Stimulated activated CD4-positive, alpha-beta T cell treated with anti-CD3 and anti-CD28 coated beads, Interleukin-1b, Interleukin-23, amount 100 ng/mL, for 4 hours (primary cell): ENCODE measurements around the gene GMEB2.
A peak's percentile ranks its signal among the peaks of the same experiment; 100 is the strongest.
"Not testable (repeated sequence)": the region's sequence is repeated elsewhere in the genome, so short reads cannot be mapped to it uniquely, and the experiment has no call there.

Source experiments
- DNase-seq, 2 donors: peaks; one replicate each; pipeline ENCODE4 v3.0.0-alpha.2; 2020; ENCODE audit warnings: low read depth in 2 of 2

Gene GMEB2

GRCh38 chr20:63560333-63560805 lies 66.5 kb downstream of the GMEB2 start:
- no peak for DNase-seq

GRCh38 chr20:63559485-63560332 lies 67.2 kb downstream of the GMEB2 start:
- not testable (repeated sequence) for DNase-seq

- no peak for DNase-seq
These were observed 68.0 kb downstream of the GMEB2 start for GRCh38 chr20:63558804-63559484.

- no peak for DNase-seq
These were observed 69.4 kb downstream of the GMEB2 start for GRCh38 chr20:63557481-63557891.

GRCh38 chr20:63556873-63557478 lies 69.9 kb downstream of the GMEB2 start:
- DNase-seq, result no peak

- no peak for DNase-seq
These were observed 71.1 kb downstream of the GMEB2 start for GRCh38 chr20:63555661-63556381.

GRCh38 chr20:63554361-63555278 lies 72.3 kb downstream of the GMEB2 start:
- DNase-seq, result no peak

GRCh38 chr20:63553933-63554290 lies 73.0 kb downstream of the GMEB2 start, which contains the start of gene FNDC11:
Gene FNDC11 (plus strand): TSS chr20:63554159. CDS start chr20:63555664, 1,505 bp downstream.
- peak; percentile 43 to 51 for DNase-seq

GRCh38 chr20:63553251-63553932 lies 73.5 kb downstream of the GMEB2 start:
- peak; percentile 86 to 89 for DNase-seq

GRCh38 chr20:63552481-63553249 lies 74.2 kb downstream of the GMEB2 start:
- DNase-seq, result peak; percentile 22 to 36

GRCh38 chr20:63551068-63551467 lies 75.8 kb downstream of the GMEB2 start:
- DNase-seq, result no peak

GRCh38 chr20:63549679-63550282 lies 77.1 kb downstream of the GMEB2 start:
- DNase-seq, result no peak

GRCh38 chr20:63549019-63549418 lies 77.9 kb downstream of the GMEB2 start:
- DNase-seq, result no peak

GRCh38 chr20:63548542-63548941 lies 78.4 kb downstream of the GMEB2 start:
- DNase-seq, result no peak

- no peak for DNase-seq
These were observed 79.0 kb downstream of the GMEB2 start, which contains the start of gene SRMS for GRCh38 chr20:63547725-63548480. Gene SRMS (minus strand): TSS chr20:63547749. CDS start chr20:63547463, 286 bp downstream.

- DNase-seq, result no peak
These were observed 79.8 kb downstream of the GMEB2 start for GRCh38 chr20:63546956-63547724.

GRCh38 chr20:63546256-63546955 lies 80.5 kb downstream of the GMEB2 start:
- DNase-seq, result no peak
